RKO (cell line): Measurements from ENCODE around the gene RBMY1A1.
"Not testable (repeated sequence)": the region's sequence is repeated elsewhere in the genome, so short reads cannot be mapped to it uniquely, and the experiment has no call there.

ENCODE experiments used
- DNase-seq: peaks from one replicate; pipeline ENCODE4 v3.0.0-alpha.2; 2016; ENCODE audit warnings: low spot score

Gene RBMY1A1

GRCh38 chrY:21534579-21534978 lies at the start of gene RBMY1A1:
Gene RBMY1A1 (plus strand): TSS chrY:21534879. CDS start chrY:21536892, 2,013 bp downstream.
- DNase-seq = not testable (repeated sequence)

GRCh38 chrY:21511038-21511437 lies 23.6 kb upstream of the RBMY1A1 start, which contains the start of gene RBMY1B:
Gene RBMY1B (plus strand): TSS chrY:21511338. CDS start chrY:21513351, 2,013 bp downstream.
- not testable (repeated sequence) for DNase-seq

- not testable (repeated sequence) for DNase-seq
Observed at GRCh38 chrY:21559316-21559984, 24.8 kb downstream of the RBMY1A1 start.

- DNase-seq = no peak
Observed at GRCh38 chrY:21585449-21585848, 50.8 kb downstream of the RBMY1A1 start.

- not testable (repeated sequence) for DNase-seq
Observed at GRCh38 chrY:21586454-21586853, 51.8 kb downstream of the RBMY1A1 start.

- no peak for DNase-seq
Observed at GRCh38 chrY:21592059-21592458, 57.4 kb downstream of the RBMY1A1 start.

- DNase-seq = not testable (repeated sequence)
Observed at GRCh38 chrY:21596287-21596686, 61.6 kb downstream of the RBMY1A1 start.
